SK-N-SH (cell line): ENCODE data around the gene TMEM179B. TPM values are rescaled to one million over a fixed set of nuclear protein-coding genes. Genes with fewer than 3 reads are reported as not detected.

ENCODE experiments used
- CTCF ChIA-PET: fragments of 300-600, 350-600 bp; formaldehyde crosslinking; extraction: SDS; loops from one replicate; lab custom pipeline; 2021; lab: Yijun Ruan, JAX
- POLR2A ChIA-PET: fragments of 350-600 bp; sonication (Branson Sonifier 250); formaldehyde crosslinking; extraction: SDS; loops from one replicate; lab custom pipeline; 2020; ENCODE audit warnings: antibody characterized with exemption, inconsistent platforms; lab: Yijun Ruan, JAX
- DNase-seq: peaks from one replicate; pipeline ENCODE4 v3.0.0; 2012
- H2AFZ ChIP-seq: fragments of 200-600 bp; sonication (generic); 2 replicates; pipeline ENCODE4 v1.8.1; 2016; ENCODE audit warnings: antibody characterized with exemption, mild to moderate bottlenecking, low read depth
- H3F3A ChIP-seq: fragments of 200-600 bp; sonication (generic); replicated peaks from 2 replicates; pipeline ENCODE3; 2016; ENCODE audit warnings: antibody characterized with exemption, mild to moderate bottlenecking; ENCODE audit not compliant: insufficient read depth
- H3K27ac ChIP-seq, 2 experiments: fragments of 200-500 bp in 1 of 2; fragments of 200-600 bp in 1 of 2; sonication (Bioruptor generic) in 1 of 2; sonication (generic), shearing (Covaris generic) in 1 of 2; 2 replicates each; pipeline versions ENCODE4 v1.5.1 to v1.6.1; 2014 to 2016; ENCODE audit warnings: low read depth in 2 of 2, inconsistent platforms in 1 of 2, low read length in 1 of 2, mild to moderate bottlenecking in 1 of 2, mixed read lengths in 1 of 2
- H3K27me3 ChIP-seq: fragments of 200-600 bp; sonication (generic), shearing (Covaris generic); 2 replicates; pipeline ENCODE4 v1.6.1; 2016; ENCODE audit warnings: mixed run types; ENCODE audit not compliant: insufficient read depth
- H3K36me3 ChIP-seq, 2 experiments: fragments of 200-500 bp in 1 of 2; fragments of 200-600 bp in 1 of 2; sonication (Bioruptor generic) in 1 of 2; sonication (generic) in 1 of 2; replicated peaks in 1 of 2; 2 replicates each; pipeline versions ENCODE3 to v1.5.1; 2014 to 2016; ENCODE audit warnings: low read length in 1 of 2, mild to moderate bottlenecking in 1 of 2; ENCODE audit not compliant: insufficient read depth in 2 of 2, control insufficient read depth in 1 of 2
- H3K4me1 ChIP-seq, 2 experiments: fragments of 200-500 bp in 1 of 2; fragments of 200-600 bp in 1 of 2; sonication (Bioruptor generic) in 1 of 2; sonication (generic), shearing (Covaris generic) in 1 of 2; 2 replicates each; pipeline versions ENCODE4 v1.5.1 to v1.6.1; 2014 to 2016; ENCODE audit warnings: low read depth in 1 of 2, low read length in 1 of 2, mixed run types in 1 of 2; ENCODE audit not compliant: insufficient read depth in 2 of 2, control insufficient read depth in 1 of 2
- H3K4me2 ChIP-seq: fragments of 200-600 bp; sonication (generic), shearing (Covaris generic); 2 replicates; pipeline ENCODE4 v1.6.1; 2017; ENCODE audit warnings: mixed run types
- H3K4me3 ChIP-seq, 2 experiments: fragments of 200-500 bp in 1 of 2; fragments of 200-600 bp in 1 of 2; sonication (Bioruptor generic) in 1 of 2; sonication (generic), shearing (Covaris generic) in 1 of 2; 2 replicates each; pipeline versions ENCODE4 v1.5.1 to v1.8.1; 2014 to 2016; ENCODE audit warnings: low read depth in 2 of 2, inconsistent platforms in 1 of 2, low read length in 1 of 2, mild to moderate bottlenecking in 1 of 2, mixed read lengths in 1 of 2, moderate library complexity in 1 of 2
- H3K79me2 ChIP-seq: fragments of 200-600 bp; sonication (generic); 2 replicates; pipeline ENCODE4 v1.8.1; 2017; ENCODE audit warnings: mild to moderate bottlenecking; ENCODE audit not compliant: insufficient read depth
- H3K9ac ChIP-seq: fragments of 200-600 bp; sonication (generic); 2 replicates; pipeline ENCODE4 v1.6.1; 2017; ENCODE audit warnings: mixed run types
- H3K9me2 ChIP-seq: fragments of 200-600 bp; sonication (generic); 2 replicates; pipeline ENCODE4 v1.6.1; 2017; ENCODE audit warnings: mixed run types
- H3K9me3 ChIP-seq: fragments of 200-600 bp; sonication (generic); 2 replicates; pipeline ENCODE4 v1.6.1; 2017; ENCODE audit warnings: mixed run types, mild to moderate bottlenecking, moderate library complexity
- H4K20me1 ChIP-seq: fragments of 200-600 bp; sonication (generic); 2 replicates; pipeline ENCODE4 v1.6.1; 2017; ENCODE audit warnings: mild to moderate bottlenecking, mixed run types; ENCODE audit not compliant: insufficient read depth
- ELF1 ChIP-seq: IDR thresholded peaks from 2 replicates; pipeline ENCODE4 v1.4.0; 2012
- EZH2phosphoT487 ChIP-seq: fragments of 200-600 bp; sonication (generic); IDR thresholded peaks from 2 replicates; pipeline ENCODE4 v1.6.1; 2017; ENCODE audit warnings: low read depth, mixed run types, mild to moderate bottlenecking, antibody characterized with exemption, moderate library complexity, borderline replicate concordance
- FOSL2 ChIP-seq: IDR thresholded peaks from 2 replicates; pipeline ENCODE4 v1.4.0; 2012; ENCODE audit warnings: low read depth, mild to moderate bottlenecking, moderate library complexity, borderline replicate concordance
- FOXJ3 ChIP-seq: sonication (generic); formaldehyde crosslinking; IDR thresholded peaks from 2 replicates; pipeline ENCODE4 v1.5.1; 2020; ENCODE audit warnings: mild to moderate bottlenecking, missing genetic modification reagents
- IRF3 ChIP-seq: fragments of 150-350 bp; IDR thresholded peaks from 2 replicates; pipeline ENCODE4 v1.6.1; 2016; ENCODE audit warnings: mild to moderate bottlenecking, low read depth, low read length
- NRF1 ChIP-seq: IDR thresholded peaks from 2 replicates; pipeline ENCODE4 v1.6.1; 2012; ENCODE audit warnings: low read depth, mild to moderate bottlenecking, low read length
- RAD21 ChIP-seq: IDR thresholded peaks from 2 replicates; pipeline ENCODE4 v1.6.1; 2012; ENCODE audit warnings: mild to moderate bottlenecking, low read length
- RCOR1 ChIP-seq: fragments of 150-350 bp; IDR thresholded peaks from 2 replicates; pipeline ENCODE4 v1.6.1; 2017; ENCODE audit warnings: antibody characterized with exemption, low read length
- RFX5 ChIP-seq: IDR thresholded peaks from 2 replicates; pipeline ENCODE4 v1.6.1; 2012; ENCODE audit warnings: mild to moderate bottlenecking, improper control_type of control experiment, low read length
- SIN3A ChIP-seq: IDR thresholded peaks from 2 replicates; pipeline ENCODE4 v1.6.1; 2012; ENCODE audit warnings: low read depth, mild to moderate bottlenecking, low read length, moderate library complexity, borderline replicate concordance
- TEAD4 ChIP-seq: IDR thresholded peaks from 2 replicates; pipeline ENCODE4 v1.4.0; 2012; ENCODE audit warnings: mild to moderate bottlenecking, borderline replicate concordance; ENCODE audit not compliant: insufficient read depth
- USF1 ChIP-seq: IDR thresholded peaks from 2 replicates; pipeline ENCODE4 v1.4.0; 2012; ENCODE audit warnings: low read depth, borderline replicate concordance
- WGBS: methylation state at CpG from one replicate; pipeline ENCODE4 v1.1.6; 2017; ENCODE audit warnings: low lambda C conversion rate; 5-methylcytosine and 5-hydroxymethylcytosine counted together
- polyA plus RNA-seq, 3 experiments: library from polyadenylated mRNA; depleted of rRNA; stranded (reverse); fragments of >200 nt; gene quantifications; 2 replicates each; pipeline ENCODE4 v1.2.3, GENCODE V29; 2012
- TF ChIP-seq, protein P1 (sequence below): fragments of 200-600 bp; sonication (generic); IDR thresholded peaks from 2 replicates; pipeline ENCODE4 v1.6.1; 2017; ENCODE audit warnings: antibody characterized with exemption, mild to moderate bottlenecking, moderate library complexity
- TF ChIP-seq, protein P2 (sequence below): fragments of 150-350 bp; IDR thresholded peaks from 2 replicates; pipeline ENCODE4 v1.6.1; 2017; ENCODE audit warnings: antibody characterized with exemption, low read length, low read depth, borderline replicate concordance
- TF ChIP-seq, protein P3 (sequence below): IDR thresholded peaks from 2 replicates; pipeline ENCODE4 v1.4.0; 2012; ENCODE audit warnings: low read depth, borderline replicate concordance

TMEM179B gene
- polyA plus RNA-seq, 1 of the 3 experiments (the other 2 are of a cell fraction) = 69.6 TPM

- TF ChIP-seq IRF3 (0 out of 2 replicates have a peak, but pooled peaks have one; percentile 12), EZH2phosphoT487 (no peak), NRF1 (peak; percentile 85), RCOR1 (no peak; the same call in 1 of the 2 replicates), TEAD4 (no peak), RFX5 (no peak), USF1 (no peak), FOSL2 (no peak)
- TF ChIP-seq, protein P1, sequence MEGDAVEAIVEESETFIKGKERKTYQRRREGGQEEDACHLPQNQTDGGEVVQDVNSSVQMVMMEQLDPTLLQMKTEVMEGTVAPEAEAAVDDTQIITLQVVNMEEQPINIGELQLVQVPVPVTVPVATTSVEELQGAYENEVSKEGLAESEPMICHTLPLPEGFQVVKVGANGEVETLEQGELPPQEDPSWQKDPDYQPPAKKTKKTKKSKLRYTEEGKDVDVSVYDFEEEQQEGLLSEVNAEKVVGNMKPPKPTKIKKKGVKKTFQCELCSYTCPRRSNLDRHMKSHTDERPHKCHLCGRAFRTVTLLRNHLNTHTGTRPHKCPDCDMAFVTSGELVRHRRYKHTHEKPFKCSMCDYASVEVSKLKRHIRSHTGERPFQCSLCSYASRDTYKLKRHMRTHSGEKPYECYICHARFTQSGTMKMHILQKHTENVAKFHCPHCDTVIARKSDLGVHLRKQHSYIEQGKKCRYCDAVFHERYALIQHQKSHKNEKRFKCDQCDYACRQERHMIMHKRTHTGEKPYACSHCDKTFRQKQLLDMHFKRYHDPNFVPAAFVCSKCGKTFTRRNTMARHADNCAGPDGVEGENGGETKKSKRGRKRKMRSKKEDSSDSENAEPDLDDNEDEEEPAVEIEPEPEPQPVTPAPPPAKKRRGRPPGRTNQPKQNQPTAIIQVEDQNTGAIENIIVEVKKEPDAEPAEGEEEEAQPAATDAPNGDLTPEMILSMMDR = 0 out of 2 replicates have a peak, but pooled peaks have one; percentile 14
Observed at GRCh38 chr11:62805076-62805892, 18.1 kb downstream of the TMEM179B start, which contains the start of gene NXF1 (continued).

- no peaks in the 10 kb centered on the region for H3K9me3 ChIP-seq
- WGBS = 23% methylated on average over 10 of the region's 12 CpGs
- POLR2A ChIA-PET = interaction anchor here (0.6 to 3.7 kb wide), 12 partner anchors 9 to 53 kb away, joined by 3 to 27 read pairs (median 4); partner anchors contain the start of genes STX5, TEX54 and ZBTB3
- H3K4me1 ChIP-seq = peaks cover 8 to 18% of the 10 kb centered on the region in 2 experiments
- H3K79me2 ChIP-seq = peaks cover 41% of the 10 kb centered on the region
- H3K4me3 ChIP-seq = peak overlapping the region; percentile 91 to 94
- peak overlapping the region; percentile 84 for H3K4me2 ChIP-seq
- TF ChIP-seq FOSL2 (no peak), ELF1 (no peak), SIN3A (no peak), FOXJ3 (CRISPR knock-in tag) (no peak), RAD21 (no peak)
- TF ChIP-seq, protein P2, sequence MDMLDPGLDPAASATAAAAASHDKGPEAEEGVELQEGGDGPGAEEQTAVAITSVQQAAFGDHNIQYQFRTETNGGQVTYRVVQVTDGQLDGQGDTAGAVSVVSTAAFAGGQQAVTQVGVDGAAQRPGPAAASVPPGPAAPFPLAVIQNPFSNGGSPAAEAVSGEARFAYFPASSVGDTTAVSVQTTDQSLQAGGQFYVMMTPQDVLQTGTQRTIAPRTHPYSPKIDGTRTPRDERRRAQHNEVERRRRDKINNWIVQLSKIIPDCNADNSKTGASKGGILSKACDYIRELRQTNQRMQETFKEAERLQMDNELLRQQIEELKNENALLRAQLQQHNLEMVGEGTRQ = no peak
- TF ChIP-seq, protein P3, sequence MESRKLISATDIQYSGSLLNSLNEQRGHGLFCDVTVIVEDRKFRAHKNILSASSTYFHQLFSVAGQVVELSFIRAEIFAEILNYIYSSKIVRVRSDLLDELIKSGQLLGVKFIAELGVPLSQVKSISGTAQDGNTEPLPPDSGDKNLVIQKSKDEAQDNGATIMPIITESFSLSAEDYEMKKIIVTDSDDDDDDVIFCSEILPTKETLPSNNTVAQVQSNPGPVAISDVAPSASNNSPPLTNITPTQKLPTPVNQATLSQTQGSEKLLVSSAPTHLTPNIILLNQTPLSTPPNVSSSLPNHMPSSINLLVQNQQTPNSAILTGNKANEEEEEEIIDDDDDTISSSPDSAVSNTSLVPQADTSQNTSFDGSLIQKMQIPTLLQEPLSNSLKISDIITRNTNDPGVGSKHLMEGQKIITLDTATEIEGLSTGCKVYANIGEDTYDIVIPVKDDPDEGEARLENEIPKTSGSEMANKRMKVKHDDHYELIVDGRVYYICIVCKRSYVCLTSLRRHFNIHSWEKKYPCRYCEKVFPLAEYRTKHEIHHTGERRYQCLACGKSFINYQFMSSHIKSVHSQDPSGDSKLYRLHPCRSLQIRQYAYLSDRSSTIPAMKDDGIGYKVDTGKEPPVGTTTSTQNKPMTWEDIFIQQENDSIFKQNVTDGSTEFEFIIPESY = no peak
- CTCF ChIA-PET = interaction anchor here (0.9 to 1.8 kb wide), 6 partner anchors 11 to 78 kb away, joined by 3 to 9 read pairs (median 4); partner anchors contain the start of gene SLC3A2
- H3K27ac ChIP-seq = peak overlapping the region; percentile 45 to 73; a peak in 3 of 4 replicates
- H3F3A ChIP-seq = peaks cover 25% of the 10 kb centered on the region
- DNase-seq = peak; percentile 37
- H4K20me1 ChIP-seq = peaks cover 16% of the 10 kb centered on the region
- H2AFZ ChIP-seq = 0 out of 2 replicates have a peak overlapping the region, but pooled peaks have one; percentile 81
- H3K27me3 ChIP-seq = no peaks in the 10 kb centered on the region
- peak overlapping the region; percentile 93 for H3K9ac ChIP-seq
- no peaks in the 10 kb centered on the region for H3K9me2 ChIP-seq
- peaks cover 23 to 28% of the 10 kb centered on the region in 2 experiments for H3K36me3 ChIP-seq
Observed at GRCh38 chr11:62805961-62806441, 18.8 kb downstream of the TMEM179B start.
